Kidney epithelial cell (primary cell): ENCODE measurements around the gene POU2F2. TPM values are rescaled to one million over a fixed set of nuclear protein-coding genes. Genes with fewer than 3 reads are reported as not detected.

Experiments used
- DNase-seq: peaks from one replicate; pipeline ENCODE4 v3.0.0-alpha.2; 2010; ENCODE audit warnings: low read depth
- H3K27me3 ChIP-seq: 2 replicates; pipeline ENCODE4 v1.6.0; 2011; ENCODE audit warnings: low read length; ENCODE audit not compliant: control insufficient read depth, insufficient read depth
- H3K36me3 ChIP-seq: 2 replicates; pipeline ENCODE4 v1.5.1; 2011; ENCODE audit warnings: low read length; ENCODE audit not compliant: control insufficient read depth, insufficient read depth
- H3K4me3 ChIP-seq: 2 replicates; pipeline ENCODE4 v1.5.1; 2011; ENCODE audit warnings: low read depth, mild to moderate bottlenecking, control low read depth, low read length
- total RNA-seq: library from RNA; depleted of rRNA; stranded (reverse); fragments of >200 nt; gene quantifications from 2 replicates; pipeline ENCODE4 v1.2.3, GENCODE V29; 2015
- TF ChIP-seq, protein P1 (sequence below): IDR thresholded peaks from 2 replicates; pipeline ENCODE4 v1.5.1; 2011; ENCODE audit warnings: mild to moderate bottlenecking, moderate library complexity, low read length, control low read depth, inconsistent platforms; ENCODE audit not compliant: insufficient read depth, poor library complexity, severe bottlenecking

The POU2F2 gene
- total RNA-seq, 1 donor from 2014 or later, result 2.3 TPM

DNA sequence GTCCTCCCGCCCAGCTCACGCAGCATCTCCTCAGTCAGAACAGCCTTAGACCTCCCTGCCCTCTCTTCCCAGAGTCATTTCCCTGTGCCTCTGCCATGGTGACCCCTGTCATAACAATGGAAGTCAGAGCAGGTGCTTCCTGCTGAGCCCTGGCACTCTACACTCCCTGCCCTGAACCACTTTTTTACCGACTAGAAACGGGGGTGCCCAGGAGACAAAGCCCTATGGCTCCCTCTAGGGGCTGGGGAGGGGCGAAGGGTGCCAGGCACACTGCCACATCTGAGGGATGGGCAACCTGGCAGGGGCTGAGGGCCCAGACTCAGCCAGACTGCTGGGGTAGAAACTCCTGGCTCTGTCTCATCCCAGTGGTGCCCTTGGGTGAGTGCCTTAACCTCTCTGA lies 39.9 kb downstream of the POU2F2 start:
- TF ChIP-seq, protein P1, sequence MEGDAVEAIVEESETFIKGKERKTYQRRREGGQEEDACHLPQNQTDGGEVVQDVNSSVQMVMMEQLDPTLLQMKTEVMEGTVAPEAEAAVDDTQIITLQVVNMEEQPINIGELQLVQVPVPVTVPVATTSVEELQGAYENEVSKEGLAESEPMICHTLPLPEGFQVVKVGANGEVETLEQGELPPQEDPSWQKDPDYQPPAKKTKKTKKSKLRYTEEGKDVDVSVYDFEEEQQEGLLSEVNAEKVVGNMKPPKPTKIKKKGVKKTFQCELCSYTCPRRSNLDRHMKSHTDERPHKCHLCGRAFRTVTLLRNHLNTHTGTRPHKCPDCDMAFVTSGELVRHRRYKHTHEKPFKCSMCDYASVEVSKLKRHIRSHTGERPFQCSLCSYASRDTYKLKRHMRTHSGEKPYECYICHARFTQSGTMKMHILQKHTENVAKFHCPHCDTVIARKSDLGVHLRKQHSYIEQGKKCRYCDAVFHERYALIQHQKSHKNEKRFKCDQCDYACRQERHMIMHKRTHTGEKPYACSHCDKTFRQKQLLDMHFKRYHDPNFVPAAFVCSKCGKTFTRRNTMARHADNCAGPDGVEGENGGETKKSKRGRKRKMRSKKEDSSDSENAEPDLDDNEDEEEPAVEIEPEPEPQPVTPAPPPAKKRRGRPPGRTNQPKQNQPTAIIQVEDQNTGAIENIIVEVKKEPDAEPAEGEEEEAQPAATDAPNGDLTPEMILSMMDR, result peak; percentile 71
- Histone ChIP-seq H3K4me3 (no peak overlapping the region), H3K27me3 (peaks cover 9% of the 10 kb centered on the region), H3K36me3 (no peaks in the 10 kb centered on the region)
- no peak for DNase-seq

DNA sequence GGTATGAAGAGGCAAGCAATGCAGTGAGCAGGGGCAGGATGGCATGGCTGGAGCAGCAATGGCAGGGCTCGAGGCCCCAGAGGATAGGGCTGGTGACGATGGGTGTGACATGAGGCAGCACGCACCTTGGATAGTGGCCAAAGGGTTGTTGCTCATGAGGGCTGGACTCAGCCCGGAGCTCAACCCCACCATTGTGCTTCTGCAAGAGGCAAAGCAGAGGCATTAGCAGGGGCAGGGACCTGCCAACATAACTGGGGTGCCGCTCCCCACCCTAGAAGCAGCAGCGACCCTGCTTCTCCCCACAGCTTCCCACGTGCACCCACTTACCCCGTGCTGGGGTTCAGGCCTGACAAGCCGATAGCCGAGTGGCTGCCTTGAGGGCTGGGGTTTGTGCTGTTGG lies 40.5 kb downstream of the POU2F2 start:
- Histone ChIP-seq H3K4me3 (no peak overlapping the region), H3K36me3 (no peaks in the 10 kb centered on the region), H3K27me3 (peaks cover 9% of the 10 kb centered on the region)
- TF ChIP-seq, protein P1, result no peak
- no peak for DNase-seq

DNA sequence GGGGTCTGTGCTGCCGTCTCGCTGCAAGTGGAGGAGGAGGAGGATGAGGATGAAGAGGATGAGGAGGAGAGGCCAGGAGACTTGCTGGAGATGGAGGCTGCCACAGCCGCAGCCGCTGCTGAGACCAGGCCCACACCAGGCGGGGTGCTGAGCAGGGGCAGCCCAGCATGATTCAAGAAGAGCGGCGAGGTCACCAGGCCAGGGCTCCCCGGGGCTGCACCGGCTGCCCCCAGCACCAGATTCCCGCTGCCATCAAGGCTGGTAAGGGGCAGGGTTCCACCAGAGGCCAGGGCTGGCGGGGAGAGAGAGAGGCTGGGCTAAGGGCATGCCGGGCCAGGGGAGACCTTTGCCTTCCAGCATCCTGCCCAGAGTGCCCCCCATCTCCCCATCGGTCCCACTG lies 40.9 kb downstream of the POU2F2 start:
- Histone ChIP-seq H3K36me3 (no peaks in the 10 kb centered on the region), H3K27me3 (peaks cover 9% of the 10 kb centered on the region), H3K4me3 (no peak overlapping the region)
- TF ChIP-seq, protein P1, result no peak
- no peak for DNase-seq

DNA sequence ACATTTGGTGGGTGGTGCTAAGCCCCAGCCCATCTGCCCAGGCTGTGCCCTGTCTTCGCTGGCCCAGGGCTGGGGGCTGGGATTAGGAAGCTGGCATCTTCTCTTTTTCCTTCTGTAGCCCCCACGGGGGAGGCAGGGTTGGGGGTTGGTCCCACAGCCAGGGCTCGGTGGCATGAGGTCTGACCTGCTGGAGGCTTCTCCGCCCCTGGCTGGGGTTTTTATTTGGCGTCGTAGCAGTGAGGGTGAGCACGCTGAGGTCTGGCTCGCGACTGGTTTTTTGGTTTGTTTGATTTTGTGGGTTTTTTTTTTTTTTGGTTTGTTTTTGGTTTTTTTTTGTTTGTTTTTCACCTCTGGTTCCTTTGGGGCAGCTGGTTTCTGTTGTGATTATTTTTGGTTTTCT lies 41.6 kb downstream of the POU2F2 start:
- no peak overlapping the region for H3K4me3 ChIP-seq
- H3K27me3 ChIP-seq, result peaks cover 4% of the 10 kb centered on the region
- no peaks in the 10 kb centered on the region for H3K36me3 ChIP-seq
- TF ChIP-seq, protein P1, result no peak
- no peak for DNase-seq

DNA sequence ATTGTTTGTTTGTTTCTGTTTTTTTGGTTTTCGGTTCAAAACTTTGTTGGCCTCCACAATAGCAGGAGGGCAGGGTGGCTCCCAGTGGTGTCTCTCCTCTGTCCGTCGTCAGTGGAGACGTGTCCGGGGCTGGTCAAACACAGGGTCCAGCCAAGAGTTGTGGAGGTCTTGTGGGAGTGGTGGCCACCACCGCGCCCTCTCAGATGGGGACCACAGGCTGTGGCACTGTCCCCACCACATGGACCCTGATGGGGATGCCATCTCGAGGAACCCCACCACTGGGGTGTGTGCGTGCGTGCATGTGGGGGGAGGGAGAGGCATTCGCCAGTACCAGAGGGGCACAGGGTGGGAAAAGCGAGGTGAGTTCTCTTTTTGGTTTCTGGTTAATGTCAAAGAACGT lies 42.5 kb downstream of the POU2F2 start:
- no peak for DNase-seq
- TF ChIP-seq, protein P1, result no peak
- Histone ChIP-seq H3K4me3 (no peak overlapping the region), H3K36me3 (no peaks in the 10 kb centered on the region), H3K27me3 (no peaks in the 10 kb centered on the region)

DNA sequence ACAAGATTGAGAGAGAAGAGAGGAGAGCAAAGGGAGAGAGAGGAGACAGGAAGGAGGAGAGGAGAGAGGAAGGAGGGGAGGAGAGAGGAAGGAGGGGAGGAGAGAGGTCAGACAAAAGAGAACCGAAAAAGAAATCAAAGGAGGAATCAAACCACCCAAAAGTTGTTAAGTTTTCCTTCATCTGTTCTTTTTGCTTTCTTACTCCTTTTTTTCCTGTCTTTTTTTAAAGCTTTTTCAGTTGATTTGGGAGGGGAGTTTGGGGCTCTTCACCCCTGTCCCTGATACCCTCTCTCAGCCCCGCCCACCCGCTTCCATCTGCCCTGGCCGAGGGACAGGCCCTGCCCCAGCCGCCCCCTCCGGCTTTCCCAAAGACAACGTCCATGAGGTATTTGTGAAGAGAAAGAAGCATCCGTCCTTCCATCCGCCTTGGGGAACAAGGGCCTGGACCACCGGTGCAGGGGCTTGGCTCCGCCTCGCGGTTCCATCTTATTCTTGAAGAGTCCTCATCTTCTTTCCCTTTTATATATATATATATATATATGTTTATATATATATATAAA lies 43.0 kb downstream of the POU2F2 start:
- TF ChIP-seq, protein P1, result no peak
- H3K27me3 ChIP-seq, result no peaks in the 10 kb centered on the region

More for the DNA sequence above, 43.0 kb downstream of the POU2F2 start:
- DNase-seq, result no peak
- Histone ChIP-seq H3K4me3 (no peak overlapping the region), H3K36me3 (no peaks in the 10 kb centered on the region)
